Right kidney (tissue), 9 donors: ENCODE results near the gene LIAS.
"Not testable (repeated sequence)": the region's sequence is repeated elsewhere in the genome, so short reads cannot be mapped to it uniquely, and the experiment has no call there.

Experiments
- DNase-seq: peaks from one replicate; pipeline ENCODE4 v3.0.0-alpha.2; 2016
- long read RNA-seq, 8 donors: transcript quantifications; one replicate each; lab custom pipeline, GENCODE V29; 2026

The LIAS gene
- long read RNA-seq, donor 1, full-length matches to known transcripts, result 8 of 8 reads
- long read RNA-seq, donor 1, partial matches to known transcripts, result 0 of 8 reads
- long read RNA-seq, donor 1, other reads (novel, unspliced or antisense), result 0 of 8 reads
- long read RNA-seq, donor 2, full-length matches to known transcripts, result 5 of 5 reads
- long read RNA-seq, donor 2, partial matches to known transcripts, result 0 of 5 reads
- long read RNA-seq, donor 2, other reads (novel, unspliced or antisense), result 0 of 5 reads
- long read RNA-seq, donor 3, full-length matches to known transcripts, result 5 of 5 reads
- long read RNA-seq, donor 3, partial matches to known transcripts, result 0 of 5 reads
- long read RNA-seq, donor 3, other reads (novel, unspliced or antisense), result 0 of 5 reads
- long read RNA-seq, donor 4, full-length matches to known transcripts, result 8 of 59 reads
- long read RNA-seq, donor 4, partial matches to known transcripts, result 51 of 59 reads
- long read RNA-seq, donor 4, other reads (novel, unspliced or antisense), result 0 of 59 reads
- long read RNA-seq, donor 5, full-length matches to known transcripts, result 6 of 972 reads
- long read RNA-seq, donor 5, partial matches to known transcripts, result 846 of 972 reads
- long read RNA-seq, donor 5, other reads (novel, unspliced or antisense), result 120 of 972 reads
- long read RNA-seq, donor 6, full-length matches to known transcripts, result 5 of 5 reads
- long read RNA-seq, donor 6, partial matches to known transcripts, result 0 of 5 reads
- long read RNA-seq, donor 6, other reads (novel, unspliced or antisense), result 0 of 5 reads
- long read RNA-seq, donor 7, partial matches to known transcripts, result 0 of 22 reads
- long read RNA-seq, donor 7, other reads (novel, unspliced or antisense), result 16 of 22 reads
- long read RNA-seq, donor 8, full-length matches to known transcripts, result 7 of 23 reads
- long read RNA-seq, donor 8, partial matches to known transcripts, result 0 of 23 reads
- long read RNA-seq, donor 8, other reads (novel, unspliced or antisense), result 16 of 23 reads

GRCh38 chr4:39458505-39459300 lies at the start of gene LIAS, which contains the start of gene RPL9:
Gene LIAS (plus strand): TSS chr4:39459056. CDS start chr4:39459118, 62 bp downstream.
Gene RPL9 (minus strand): TSS chr4:39458922. CDS start chr4:39458439, 483 bp downstream.
- peak; percentile 94 for DNase-seq

- DNase-seq, result no peak
Measured at GRCh38 chr4:39410415-39410814, 48.4 kb upstream of the LIAS start.

GRCh38 chr4:39411561-39411960 lies 47.3 kb upstream of the LIAS start:
- not testable (repeated sequence) for DNase-seq

DNA sequence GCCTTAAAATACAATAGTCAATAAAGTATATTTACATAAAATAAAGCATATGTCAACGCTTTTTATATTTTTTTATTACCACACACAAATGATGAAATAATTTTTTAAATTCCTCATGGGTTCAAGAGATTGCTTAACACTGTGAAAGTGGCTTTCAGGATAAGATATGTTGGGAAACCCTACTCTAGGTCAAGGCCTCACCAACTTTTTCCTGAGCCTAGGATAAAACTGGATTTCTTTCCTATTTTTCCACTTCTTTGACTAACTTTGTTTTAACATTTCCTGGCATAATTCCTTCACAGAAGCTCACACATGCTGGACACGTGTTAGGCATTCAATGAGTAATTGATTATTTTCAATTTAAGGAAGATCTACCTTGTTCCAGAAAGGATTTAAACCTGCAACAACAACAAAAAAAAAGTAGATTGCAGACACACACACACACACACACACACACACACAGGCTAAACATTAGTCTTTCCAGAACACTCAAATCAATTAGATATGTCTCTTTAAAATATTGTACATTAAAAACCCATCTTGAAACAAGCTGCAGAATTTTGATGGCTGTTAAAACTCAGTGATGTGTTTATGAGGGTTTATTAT lies 43.1 kb upstream of the LIAS start:
- DNase-seq, result no peak

DNA sequence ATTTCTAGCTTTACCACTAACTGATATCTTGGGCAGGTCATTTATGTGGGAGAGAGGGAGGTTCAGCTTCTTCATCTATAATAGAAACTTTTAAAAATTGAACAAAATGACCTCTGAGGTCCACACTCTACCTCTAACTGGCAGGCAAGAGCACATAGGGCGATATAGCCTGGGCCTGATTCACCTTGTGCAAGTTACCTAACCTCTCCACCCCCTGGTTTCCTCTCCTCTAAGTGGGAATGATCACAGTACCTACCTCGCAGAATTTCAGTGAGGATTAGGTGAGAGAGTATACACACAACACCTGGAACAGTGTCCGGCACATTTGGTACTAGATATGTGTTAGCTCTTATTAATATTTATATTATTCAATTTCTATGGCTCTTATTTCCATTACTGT lies 36.6 kb upstream of the LIAS start:
- no peak for DNase-seq

DNA sequence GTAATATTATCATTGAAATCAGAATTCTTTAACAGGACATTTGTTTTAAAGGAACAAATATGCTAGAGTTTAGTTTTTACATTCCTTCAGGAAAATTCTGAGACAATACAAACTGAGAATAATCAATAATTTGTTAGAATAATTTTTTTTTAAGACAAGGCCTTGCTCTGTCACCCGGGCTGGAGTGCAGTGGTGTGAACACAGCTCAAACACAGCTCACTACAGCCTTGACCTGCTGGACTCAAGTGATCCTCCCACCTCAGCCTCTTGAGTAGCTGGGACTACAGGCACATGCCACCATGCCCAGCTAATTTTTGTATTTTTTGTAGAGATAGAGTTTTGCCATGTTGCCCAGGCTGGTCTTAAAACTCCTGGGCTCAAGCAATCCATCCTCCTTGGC lies 33.6 kb upstream of the LIAS start:
- DNase-seq, result not testable (repeated sequence)

GRCh38 chr4:39426728-39427127 lies 32.1 kb upstream of the LIAS start:
- no peak for DNase-seq

- DNase-seq, result no peak
Measured at GRCh38 chr4:39427520-39428114, 31.2 kb upstream of the LIAS start.

DNA sequence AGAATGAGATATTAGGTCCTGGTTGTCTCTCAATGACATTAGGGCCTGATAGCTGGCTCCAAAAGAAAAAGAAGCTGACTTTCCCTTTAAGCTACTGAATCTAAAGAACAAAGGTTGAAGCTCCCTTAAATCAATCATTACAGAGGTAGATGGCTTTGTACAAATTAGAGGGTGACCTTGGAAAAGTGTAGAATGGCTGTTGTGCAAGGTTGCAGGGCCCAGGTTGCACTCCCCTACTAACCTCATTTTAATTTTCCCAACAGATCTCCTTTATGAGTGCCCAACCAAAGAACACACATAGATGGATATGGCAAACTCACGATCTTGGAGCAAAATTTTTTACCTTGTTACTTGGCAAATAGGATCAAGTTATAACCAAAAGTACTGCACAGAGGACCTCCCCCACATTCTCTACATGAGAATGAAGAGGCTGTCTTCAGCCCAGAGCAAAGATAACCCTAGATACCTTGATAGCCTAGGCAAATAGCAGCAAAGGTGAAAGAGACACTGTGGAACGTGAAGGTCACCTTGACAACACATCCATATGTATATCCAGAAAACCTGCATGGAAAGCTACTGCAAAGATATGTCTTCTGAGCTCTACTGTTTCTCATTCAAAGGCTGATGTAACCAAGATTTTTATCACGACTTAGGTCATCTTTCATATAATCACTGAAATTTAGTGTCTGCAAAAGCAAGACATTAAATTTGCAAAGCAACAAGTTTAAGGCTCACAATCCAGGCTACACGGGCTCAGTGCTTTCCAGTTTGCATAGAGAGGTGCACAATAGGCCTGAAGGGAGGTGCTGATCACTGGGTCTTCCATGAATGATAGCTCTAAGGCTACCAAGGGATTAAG lies 29.2 kb upstream of the LIAS start:
- DNase-seq, result no peak

- no peak for DNase-seq
Measured at GRCh38 chr4:39433878-39434492, 24.9 kb upstream of the LIAS start.

DNA sequence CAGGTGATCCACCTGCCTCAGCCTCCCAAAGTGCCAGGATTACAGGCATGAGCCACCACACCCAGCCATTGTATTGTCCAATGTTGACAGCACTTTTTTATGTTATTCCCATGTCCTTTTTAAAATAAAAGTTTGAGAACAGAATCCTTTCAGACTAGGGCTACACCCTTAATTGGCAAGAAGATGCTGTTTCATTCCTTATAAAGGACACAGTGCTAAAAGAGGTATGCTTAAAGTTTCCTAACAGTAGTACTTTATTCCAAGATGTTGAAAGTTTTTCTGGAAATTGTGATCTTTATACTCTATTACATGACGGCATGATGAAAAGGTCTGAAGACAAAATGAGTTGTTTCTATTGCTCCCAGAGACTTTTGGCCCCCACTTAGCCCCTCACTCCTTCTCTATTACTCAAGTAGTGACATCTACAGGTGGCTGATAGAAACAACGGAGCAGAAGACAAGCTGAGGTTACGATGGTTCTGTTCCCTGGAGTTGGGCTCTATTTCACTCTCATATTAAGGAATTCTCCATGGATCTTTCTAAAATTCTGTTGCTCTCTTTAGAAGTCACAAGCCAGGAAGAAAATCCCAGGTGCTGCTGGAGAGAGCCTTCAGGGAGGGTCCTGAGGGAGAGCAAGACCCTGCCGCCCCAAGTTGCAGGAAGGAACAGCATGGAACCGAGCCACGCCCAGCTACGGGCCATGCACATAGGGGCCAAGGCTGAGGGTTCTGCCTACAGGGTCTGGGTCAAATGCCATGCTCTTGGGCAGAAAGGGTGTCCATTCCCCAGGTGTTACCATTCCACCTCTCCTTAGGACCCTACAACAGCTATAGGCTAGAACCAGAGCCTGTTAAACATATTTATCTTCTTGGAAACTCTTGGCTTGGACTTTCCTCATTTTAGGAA lies 22.9 kb upstream of the LIAS start:
- DNase-seq, result no peak

- DNase-seq, result no peak
Measured at GRCh38 chr4:39441593-39441992, 17.3 kb upstream of the LIAS start.

GRCh38 chr4:39442998-39443397 lies 15.9 kb upstream of the LIAS start:
- no peak for DNase-seq

DNA sequence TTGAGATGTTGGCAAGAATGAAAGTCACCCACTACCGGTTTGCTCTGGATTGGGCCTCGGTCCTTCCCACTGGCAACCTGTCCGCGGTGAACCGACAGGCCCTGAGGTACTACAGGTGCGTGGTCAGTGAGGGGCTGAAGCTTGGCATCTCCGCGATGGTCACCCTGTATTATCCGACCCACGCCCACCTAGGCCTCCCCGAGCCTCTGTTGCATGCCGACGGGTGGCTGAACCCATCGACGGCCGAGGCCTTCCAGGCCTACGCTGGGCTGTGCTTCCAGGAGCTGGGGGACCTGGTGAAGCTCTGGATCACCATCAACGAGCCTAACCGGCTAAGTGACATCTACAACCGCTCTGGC lies 12.4 kb upstream of the LIAS start:
- DNase-seq, result no peak

DNA sequence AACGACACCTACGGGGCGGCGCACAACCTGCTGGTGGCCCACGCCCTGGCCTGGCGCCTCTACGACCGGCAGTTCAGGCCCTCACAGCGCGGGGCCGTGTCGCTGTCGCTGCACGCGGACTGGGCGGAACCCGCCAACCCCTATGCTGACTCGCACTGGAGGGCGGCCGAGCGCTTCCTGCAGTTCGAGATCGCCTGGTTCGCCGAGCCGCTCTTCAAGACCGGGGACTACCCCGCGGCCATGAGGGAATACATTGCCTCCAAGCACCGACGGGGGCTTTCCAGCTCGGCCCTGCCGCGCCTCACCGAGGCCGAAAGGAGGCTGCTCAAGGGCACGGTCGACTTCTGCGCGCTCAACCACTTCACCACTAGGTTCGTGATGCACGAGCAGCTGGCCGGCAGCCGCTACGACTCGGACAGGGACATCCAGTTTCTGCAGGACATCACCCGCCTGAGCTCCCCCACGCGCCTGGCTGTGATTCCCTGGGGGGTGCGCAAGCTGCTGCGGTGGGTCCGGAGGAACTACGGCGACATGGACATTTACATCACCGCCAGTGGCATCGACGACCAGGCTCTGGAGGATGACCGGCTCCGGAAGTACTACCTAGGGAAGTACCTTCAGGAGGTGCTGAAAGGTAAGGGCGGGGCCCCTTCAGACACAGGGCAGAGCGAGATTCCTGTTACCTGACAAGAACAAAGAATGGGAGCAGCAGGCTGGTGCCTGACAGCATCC lies 11.8 kb upstream of the LIAS start:
- DNase-seq, result peak; percentile 81

- no peak for DNase-seq
Measured at GRCh38 chr4:39450618-39451017, 8.2 kb upstream of the LIAS start.

DNA sequence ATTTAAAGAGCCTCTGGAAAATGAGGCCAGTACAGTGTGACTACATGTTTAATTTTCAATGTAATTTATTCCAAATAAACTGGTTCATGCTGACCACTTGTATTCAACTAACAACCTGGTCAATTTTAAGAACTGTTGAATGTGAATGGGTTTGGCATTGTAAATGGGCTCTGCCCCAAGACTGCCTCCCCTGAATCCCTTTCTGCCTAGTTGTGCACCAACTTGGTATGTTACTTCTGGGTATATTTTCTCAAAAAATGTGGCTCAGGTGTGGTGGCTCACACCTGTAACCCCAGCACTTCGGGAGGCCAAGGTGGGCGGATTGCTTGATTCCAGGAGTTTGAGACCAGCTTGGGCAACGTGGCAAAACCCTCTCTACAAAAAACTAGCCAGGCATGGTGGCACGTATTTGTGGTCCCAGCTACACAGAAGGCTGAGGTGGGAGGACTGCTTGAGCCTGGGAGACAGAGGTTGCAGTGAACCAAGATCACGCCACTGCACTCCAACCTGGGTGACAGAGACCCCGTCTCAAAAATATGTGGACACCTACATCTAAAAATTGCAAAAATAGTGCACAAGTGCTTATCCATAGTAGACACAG lies 7.3 kb upstream of the LIAS start:
- no peak for DNase-seq
